Measurements from ENCODE around the gene TEX261.

Gene TEX261

DNA sequence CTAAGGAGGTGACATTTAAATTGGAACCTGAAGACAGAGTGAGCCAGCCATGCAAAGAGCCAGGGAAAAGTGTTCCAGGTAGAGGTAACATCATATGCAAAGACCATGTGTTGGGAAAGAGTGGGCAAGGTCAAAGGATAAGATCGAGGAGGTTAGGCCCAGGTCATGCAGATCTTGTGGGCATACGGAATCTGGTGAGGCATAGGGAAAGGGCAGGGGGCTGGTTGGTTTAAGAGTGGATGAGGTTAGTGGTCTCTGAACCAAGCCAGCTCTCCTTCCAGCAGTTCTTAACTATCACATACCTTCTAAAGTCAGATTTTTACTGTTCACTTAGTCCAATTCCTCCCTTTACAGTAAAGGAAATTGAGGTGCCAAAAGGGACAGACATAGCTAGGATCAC is 13.3 kb downstream of the TEX261 start:
- no peak for DNase-seq

DNA sequence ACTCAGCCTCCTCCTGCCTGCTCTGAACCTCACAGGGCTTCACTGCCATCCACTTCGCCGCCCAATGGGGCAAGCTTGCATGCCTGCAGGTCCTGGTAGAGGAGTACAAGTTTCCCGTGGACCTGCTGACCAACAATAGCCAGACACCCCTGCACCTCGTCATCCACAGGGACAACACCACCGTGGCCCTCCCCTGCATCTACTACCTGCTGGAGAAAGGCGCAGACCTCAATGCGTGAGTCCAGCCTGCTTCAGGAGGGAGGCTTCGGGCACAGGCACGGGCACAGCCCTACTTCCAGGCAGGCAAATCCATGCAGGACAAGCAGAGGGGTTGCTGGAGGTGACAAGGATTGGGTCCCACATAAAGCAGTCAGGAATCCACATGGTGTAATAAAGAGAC is 15.0 kb downstream of the TEX261 start:
- DNase-seq, result no peak

DNA sequence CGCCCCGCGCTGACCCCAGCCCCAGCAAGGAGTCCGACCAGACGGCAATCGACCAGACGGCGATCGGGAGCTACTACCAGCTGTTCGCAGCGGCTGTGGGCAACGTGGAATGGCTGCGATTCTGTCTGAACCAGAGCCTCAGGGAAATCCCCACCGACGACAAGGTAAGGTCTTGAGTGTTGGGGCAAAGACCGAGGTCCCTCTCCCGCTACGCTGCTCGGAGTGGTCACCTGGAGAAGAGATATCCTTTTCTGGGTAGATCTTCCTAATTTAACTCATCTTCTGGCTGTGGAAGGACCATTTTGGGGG is 15.5 kb downstream of the TEX261 start:
- no peak for DNase-seq

DNA sequence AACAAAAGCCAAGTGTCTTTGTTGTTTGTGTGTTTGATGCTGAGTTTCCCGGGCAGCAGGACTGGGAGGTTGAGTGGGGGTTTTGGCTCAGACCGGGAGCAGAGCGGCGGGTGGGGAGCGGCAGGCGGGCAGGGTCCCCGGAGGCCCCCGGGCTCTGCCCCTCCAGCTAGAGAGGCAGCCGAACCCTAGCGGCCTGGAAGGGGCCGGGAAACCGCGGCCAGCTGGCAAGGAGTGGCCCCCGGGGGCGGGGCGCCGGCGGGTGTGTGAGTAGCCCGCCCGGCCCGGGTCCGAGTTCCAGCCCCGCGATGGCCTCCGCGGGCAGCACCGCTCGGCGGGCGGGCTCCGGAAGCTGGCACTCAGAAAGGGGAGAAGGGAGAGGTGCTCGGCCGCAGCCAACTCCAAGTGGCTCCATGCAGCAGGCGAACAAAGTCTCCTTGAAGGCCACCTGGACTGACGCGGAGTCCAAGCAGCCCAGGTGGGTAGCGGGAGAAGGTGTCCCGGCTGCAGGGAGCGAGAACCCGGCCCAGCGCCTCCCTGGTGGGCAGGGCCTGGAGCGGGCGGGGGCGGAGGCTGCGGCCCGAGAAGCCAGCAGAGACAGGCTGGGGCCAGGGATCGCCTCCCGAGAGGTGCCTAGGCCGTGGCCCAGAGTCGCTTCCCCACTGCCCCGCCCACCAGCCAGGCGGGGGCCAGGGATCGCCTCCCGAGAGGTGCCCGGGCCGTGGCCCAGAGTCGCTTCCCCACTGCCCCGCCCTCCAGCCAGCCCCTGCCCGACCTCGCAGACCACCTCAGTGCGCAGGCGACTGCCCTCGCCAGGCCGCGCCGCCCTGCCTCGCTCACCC is 16.1 kb downstream of the TEX261 start, which contains the start of gene ANKRD53:
ANKRD53 (plus strand) TSS at position 290 of the 839 bp plus-strand sequence; CDS start at position 306, 16 bp downstream.
- DNase-seq, result peak; percentile 76

DNA sequence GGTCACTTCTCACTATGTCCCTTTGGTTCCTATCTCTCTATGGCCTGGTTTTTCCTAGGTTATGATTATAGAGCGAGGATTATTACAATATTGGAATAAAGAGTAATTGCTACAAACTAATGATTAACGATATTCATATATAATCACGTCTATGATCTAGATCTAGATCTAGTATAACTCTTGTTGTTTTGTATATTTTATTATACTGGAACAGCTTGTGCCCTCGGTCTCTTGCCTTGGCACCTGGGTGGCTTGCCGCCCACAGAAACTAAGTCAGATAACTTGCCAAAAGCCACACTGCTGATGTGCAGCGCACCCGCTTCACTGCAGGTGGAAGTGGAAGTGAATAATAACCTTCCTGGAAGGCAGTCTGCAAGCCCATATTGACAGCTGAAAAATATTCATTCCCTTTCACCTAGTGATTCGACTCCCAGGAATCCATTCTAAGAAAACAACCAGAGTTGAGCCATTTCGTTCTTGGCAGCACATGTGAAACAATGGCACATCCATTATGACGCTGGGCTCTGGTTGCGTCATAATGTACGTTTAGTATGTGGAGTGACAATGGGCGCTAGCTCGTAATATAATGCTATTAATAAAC is 17.0 kb downstream of the TEX261 start:
- peak; percentile 34 for DNase-seq

DNA sequence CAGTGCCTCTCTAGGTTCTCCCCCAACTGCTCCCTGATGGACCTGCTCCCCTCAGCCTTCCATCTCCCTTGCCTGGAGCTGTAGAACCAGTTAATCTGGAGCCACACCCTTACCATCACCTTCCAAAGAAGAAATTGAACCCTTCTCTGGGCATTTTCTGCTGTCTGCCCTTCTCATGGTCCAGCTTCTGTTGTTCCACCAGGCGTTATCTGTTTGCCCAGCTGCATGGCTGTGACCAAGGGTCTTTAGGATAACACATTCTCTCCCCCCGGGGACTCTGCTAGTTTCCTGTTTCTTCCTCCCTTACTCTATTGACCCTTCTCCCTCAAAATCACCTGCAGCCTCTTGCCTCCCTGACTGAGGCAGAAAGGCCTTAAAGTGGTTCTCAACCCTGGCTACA is 19.4 kb downstream of the TEX261 start:
- DNase-seq, result peak; percentile 79

DNA sequence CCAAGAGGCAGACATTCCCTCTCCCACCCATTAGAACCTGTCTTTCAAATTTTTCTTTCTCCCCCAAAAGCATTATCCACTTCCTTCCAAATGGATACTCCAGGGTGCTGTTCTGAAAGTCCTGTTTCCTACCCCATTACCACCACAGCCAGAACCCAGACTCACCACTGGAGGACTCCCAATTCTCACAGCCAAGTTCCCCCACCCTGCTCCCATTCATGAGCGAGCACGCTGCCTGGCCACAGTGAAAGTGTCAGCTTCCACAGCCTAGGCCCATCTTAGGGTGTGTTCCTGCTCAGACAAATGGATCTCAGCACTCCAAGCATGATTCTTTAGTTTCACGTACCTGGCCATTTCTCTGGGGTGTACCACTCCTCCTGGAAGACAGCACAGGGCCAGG is 20.1 kb downstream of the TEX261 start:
- no peak for DNase-seq

DNA sequence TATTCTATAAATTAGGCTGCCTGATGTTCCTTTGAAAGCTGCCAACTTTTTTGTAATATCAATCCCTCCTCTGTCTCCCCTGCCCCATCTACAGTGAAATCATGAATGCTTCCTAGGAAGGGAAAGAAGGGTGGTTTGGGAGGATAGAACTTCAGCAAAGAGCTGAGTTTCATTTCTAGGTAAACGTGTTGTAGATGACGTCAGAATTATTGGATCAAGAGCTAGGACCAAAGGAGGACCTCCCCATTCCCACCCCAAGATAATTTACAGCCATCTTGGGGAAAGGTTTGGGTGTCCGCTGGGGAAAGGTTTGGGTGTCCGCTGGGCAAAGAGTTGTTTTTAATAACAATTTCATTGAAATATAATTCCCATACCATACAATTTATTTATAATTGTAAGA is 27.5 kb downstream of the TEX261 start:
- DNase-seq, result no peak

DNA sequence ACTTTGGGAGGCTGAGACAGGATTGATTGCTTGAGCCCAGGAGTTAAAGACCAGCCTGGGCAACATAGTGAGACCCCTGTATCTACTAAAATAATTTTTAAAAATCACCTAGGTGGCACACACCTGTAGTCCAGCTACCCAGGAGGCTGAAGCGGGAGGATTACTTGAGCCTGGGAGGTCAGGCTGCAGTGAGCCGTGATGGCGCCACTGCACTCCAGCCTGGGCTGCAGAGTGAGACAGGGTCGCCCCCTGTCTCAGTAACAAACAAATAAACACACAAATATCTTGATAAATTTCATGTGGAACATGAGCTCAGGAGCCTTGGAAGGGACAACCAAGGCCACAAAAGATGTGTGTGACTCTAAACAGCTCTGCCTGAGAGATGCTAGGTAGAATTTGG is 28.0 kb downstream of the TEX261 start:
- DNase-seq, result no peak

DNA sequence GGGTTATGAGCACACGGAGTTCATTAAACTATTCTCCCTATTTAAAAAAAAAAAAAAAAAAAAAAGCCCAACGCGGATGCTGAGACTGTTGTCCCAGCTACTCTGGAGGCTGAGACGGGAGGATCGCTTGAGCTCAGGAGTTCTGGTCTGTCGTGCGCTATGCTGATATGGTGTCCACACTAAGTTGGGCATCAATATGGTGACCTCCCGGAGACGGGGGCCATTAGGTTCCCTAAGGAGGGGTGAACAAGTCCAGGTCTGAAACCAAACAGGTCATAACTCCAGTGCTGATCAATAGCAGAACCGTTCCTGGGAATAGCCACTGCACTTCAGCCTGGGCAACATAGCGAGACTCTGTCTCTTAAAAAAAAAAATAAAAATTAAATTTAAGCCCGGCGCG is 29.2 kb downstream of the TEX261 start:
- no peak for DNase-seq

DNA sequence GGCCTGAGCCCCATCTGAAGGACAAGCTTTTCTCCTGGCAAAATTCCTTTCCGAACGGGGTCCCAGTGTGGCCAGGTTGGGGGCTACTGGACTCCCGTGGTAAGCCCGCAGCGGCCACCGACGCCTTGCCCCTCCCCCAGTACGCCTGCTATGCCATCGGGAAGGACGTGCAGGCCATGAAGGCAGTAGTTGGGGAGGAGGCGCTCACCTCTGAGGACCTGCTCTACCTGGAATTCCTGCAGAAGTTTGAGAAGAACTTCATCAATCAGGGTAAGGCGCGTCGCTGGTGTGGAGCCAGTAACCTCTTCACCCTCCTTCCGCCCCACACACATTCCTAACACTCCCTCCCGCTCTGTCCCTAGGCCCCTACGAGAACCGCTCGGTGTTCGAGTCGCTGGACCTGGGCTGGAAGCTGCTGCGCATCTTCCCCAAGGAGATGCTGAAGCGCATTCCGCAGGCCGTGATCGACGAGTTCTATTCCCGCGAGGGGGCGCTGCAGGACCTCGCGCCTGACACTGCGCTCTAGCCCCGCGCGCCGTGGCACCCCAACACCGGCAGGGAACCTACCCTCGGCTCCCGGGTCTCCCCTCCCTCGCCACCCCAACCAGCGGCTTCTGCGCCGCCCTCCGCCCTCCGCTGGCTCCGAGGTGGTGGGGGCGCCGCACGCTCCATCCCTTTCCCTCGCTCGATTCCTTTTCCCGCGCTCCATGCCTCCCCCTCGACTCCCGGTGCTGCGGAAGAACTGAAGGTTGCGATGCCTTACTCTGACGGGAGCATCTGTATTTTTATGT is 29.9 kb downstream of the TEX261 start:
- peak; percentile 73 for DNase-seq

DNA sequence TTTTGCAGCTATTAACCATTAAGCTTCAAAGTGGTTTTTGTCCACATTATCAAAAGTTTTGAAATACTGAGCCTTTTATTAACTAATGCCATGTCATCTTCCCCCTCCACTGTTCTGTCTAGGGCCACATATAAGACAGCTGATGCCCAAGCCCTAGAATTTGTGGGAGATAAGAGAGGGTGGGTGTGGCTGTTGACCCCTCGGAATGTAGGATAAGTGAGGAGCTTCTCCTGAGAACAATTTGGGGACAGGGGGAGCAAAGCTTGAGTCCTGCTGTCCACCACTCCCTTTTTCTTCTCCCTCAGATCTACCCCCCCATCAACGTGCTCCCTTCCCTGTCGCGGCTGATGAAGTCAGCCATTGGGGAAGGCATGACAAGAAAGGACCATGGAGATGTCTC is 30.5 kb downstream of the TEX261 start:
- DNase-seq, result no peak

DNA sequence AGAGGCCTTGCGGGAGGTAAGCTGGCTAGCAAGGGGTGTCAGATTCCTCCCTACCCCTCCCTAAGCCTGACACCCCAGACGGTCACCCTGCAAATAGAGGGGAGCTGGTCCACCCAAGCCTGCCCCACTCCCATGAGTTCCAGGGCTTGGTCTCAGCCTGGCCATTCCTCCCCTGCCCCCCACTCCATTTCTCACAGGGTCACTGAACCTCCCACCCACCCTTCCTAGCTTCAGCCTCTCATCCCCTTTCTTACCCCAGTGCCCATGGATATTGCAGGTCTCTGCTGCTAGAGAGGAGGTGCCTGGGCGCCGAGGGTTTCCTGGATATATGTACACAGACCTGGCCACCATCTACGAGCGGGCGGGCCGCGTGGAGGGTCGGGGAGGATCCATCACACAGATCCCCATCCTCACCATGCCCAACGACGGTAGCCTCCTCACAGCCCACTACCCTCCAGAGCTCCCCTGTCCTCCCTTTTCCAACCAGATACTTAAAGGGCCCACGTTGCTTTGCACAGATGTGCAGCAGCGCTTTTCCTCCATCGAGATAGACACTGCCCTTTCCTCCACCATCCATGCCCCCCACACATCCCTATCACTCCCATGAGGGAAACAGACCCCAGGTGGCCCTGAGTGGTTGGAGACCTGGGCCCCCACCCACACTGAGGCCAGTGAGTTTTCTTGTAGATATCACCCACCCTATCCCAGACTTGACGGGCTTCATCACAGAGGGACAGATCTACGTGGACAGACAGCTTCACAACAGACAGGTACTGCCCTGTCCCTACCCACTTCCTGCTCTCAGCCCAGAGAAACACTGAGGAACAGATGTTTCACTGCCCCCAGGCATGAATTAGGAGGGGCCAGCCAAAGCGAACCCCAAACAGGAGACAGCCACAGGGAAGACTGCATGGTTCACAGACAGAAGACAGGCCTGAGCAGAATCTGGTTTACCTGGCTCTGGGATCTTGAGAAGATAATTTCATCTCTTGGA is 31.5 kb downstream of the TEX261 start:
- DNase-seq, result no peak

DNA sequence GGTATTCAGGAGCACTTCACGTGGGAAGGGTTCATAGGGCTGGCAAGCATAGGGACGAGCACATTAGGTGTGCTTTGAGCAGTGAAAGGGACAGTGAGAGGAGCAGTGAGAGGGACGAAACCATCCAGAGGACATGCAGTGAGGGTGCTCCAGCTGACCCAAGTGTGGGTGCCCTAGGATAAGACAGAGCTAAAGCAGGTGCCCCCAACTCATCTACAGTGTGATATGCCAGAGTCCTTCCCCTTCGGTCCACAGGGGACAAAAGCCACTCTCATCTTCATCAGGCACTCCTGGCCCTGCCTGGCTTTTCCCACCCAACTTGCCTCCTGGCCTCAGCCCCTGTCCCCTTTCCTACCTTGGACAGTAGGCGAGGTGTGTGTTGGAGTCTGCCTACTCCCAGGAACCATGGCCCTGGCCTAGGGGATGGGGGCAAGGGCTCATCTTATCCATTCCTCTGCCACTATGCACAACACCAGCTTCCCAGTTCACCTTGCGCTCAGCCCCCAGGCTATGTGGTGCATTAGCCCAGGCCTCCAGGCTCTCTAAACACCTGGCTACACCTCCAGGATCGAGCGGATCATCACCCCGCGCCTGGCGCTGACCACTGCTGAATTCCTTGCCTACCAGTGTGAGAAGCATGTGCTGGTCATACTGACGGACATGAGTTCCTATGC is 32.3 kb downstream of the TEX261 start:
- no peak for DNase-seq

DNA sequence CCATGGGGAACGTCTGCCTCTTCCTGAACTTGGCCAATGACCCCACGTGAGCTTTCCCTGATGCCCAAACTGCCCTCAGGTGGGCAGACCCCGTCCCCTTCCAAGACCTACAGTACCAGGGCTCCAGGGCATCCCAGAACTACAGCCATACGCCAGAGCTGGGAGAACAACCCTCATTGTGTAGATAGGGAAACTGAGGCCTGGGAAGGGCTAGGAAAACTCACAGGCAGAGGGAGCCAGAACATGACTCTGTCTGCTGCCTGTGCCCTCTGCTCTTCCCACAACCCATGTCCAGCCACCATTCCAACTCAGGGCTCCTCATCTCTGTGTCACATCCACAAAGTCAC is 33.1 kb downstream of the TEX261 start:
- no peak for DNase-seq

DNA sequence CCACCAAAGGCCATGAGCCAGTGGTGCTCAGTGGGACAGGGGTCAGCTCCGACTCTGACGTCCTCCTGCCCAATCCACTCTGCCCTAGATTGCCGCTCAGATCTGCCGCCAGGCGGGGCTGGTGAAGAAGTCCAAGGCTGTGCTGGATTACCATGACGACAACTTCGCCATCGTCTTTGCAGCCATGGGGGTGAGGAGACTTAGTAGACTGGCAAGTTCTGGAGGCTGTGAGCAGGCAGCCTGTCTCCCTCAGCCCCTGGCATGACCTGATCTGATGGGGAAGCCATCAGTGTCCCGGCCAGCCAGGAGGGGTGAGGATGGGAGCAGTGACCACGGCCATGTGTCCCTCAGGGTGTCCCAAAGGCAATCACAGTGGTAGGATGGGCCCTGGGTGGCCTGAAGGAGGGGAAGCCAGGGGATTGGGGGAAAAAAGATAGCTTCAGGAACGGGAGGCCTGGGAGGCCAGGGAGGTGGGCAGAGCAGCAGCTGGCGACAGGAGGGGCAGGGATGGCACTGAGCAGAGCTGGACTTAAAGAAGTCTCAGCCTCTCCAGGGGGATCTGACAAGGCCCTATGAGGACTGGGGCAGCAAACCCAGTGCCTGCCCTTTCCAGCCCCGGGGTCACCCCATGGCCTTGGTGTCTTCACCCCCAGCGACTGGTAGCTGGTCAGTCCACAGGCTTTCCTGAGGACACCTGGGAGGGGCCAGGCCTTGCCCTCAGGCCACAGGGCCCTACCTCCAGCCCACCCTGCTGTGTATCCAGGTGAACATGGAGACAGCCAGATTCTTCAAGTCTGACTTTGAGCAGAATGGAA is 33.6 kb downstream of the TEX261 start:
- DNase-seq, result no peak

DNA sequence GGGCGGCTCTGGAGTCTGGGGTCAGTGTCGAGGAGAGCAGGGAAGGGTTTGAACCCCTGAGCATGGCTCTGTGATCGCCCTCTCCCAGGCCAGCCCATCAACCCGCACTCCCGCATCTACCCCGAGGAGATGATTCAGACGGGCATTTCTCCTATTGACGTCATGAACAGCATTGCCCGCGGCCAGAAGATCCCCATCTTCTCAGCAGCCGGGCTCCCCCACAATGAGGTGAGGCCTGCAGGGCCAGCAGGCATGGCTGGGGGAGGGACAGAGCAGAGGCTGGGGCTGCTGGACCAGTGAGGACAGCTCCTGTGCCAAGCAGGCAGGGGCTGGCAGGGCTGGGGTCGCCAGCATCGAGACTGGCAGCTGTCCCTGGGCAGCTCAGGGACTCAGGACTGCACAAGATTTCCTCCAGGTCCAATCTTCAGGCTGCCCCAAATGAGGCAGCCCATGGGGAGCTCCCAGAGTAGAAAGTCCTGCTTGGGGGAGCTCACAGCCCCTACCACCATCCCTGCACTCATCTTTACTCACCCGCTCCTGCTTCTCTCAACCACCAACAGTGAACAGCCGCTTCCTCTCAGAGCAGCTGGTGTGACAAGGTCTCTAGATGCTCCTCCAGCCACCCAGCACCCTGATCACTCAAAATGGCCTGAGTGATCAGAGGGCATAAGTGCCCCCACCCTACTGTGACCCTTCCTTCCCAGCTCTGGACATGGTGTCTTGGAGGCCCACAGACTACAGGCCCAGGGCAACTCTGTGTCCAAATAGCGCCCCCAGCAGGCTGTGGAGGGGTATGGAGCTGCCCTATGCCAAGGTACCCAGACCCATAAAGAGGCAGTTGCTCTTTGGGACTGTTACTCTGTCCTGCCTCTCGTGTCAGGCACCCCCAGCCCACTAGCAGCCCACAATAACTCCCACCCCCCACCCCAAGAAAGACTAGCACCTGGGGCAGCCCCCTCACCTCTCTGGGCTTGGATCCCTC is 34.5 kb downstream of the TEX261 start:
- no peak for DNase-seq

DNA sequence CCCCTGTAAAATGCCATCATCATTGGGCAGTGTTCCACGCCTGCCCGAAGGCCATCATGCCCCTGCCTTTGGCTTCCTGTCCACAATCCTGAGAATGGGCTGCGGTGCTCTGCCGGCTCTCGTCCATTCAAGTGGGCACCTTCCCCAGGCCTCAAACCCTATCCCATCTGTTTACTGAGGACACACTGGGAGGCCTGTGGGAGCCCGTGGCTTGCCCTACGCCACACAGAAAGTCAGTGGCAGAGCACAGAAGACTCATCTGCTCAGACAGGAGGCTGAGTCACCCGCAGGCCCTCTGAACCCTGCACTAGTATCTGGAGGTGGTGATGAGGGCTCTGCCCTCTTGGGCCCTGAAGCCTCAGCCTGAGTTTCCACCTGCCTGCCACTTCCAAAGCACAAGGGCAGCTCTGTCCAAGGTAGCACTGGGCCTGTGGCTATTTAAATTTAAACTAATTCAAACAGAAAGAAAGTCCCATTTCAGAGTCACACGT is 35.4 kb downstream of the TEX261 start:
- no peak for DNase-seq

DNA sequence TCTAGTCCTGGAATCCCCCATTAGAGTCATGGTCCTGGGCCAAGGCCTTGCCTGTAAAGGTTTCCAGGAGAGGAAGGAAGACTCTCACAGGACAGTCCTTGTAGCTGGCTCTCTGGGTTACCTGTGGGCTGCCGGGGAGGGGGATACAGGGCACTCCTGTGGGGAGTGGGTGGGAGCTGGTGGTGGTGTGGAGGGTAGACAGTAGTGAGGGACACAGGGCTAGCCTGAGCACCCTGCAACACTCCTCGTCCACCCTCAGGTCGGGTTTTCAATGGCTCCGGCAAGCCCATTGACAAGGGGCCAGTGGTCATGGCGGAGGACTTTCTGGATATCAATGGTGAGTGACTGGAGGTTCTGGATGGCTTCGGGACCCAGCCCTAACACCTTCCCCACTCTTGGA is 35.9 kb downstream of the TEX261 start:
- DNase-seq, result no peak

DNA sequence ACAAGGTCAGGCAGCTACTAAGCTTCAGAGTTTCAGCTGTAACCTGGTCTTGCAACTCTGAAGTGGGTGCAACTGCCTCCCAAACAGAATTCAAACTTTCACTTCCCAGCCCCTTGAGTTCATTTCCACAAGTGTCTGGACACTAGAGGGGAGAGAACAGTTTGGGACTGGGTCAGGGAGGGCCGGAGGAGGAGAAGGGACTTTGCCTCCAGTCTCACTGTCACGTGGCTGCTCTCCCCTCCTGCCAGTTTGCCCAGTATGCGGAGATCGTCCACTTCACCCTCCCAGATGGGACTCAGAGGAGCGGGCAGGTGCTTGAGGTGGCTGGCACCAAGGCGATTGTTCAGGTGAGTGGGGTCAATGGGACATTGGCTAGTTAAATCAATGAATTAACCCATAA is 36.9 kb downstream of the TEX261 start:
- DNase-seq, result no peak

All from NCI-H146 (cell line).